HFF-Myc (cell line): ENCODE data around the gene RPL21.
A peak's percentile ranks its signal among the peaks of the same experiment; 100 is the strongest.

ENCODE experiments used
- DNase-seq: peaks from one replicate; pipeline ENCODE4 v3.0.0-alpha.2; 2011; ENCODE audit warnings: low read depth; ENCODE audit errors: extremely low read depth
- H3K4me3 ChIP-seq: replicated peaks from 2 replicates; pipeline ENCODE4 v1.5.1; 2011; ENCODE audit warnings: low read depth, mild to moderate bottlenecking, control low read depth, low read length
- TF ChIP-seq, protein P1 (sequence below): IDR thresholded peaks from 2 replicates; pipeline ENCODE4 v1.5.1; 2012; ENCODE audit warnings: mild to moderate bottlenecking, low read depth, low read length, control low read depth; ENCODE audit errors: missing control alignments

RPL21 gene

DNA sequence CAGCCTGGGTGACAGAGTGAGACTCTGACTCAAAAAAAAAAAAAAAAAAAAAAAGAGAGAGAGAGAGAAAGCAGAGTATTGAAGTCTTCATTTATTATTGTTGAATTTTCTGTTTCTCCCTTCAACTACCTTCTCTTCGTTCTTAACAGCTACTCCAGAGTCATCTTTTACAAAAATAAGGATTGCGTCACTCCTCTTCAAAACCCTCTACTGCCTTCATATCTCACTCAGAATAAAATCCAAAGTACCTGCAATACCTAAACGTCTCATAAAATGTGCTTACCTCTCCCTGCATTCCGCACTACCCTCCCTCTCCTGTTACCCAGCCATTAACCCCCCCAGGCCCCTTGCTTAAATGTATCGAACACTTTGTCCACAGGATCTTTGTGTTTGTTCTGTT, 17.4 kb upstream of the RPL21 start:
- no peak overlapping the region for H3K4me3 ChIP-seq
- no peak for DNase-seq
- TF ChIP-seq, protein P1, sequence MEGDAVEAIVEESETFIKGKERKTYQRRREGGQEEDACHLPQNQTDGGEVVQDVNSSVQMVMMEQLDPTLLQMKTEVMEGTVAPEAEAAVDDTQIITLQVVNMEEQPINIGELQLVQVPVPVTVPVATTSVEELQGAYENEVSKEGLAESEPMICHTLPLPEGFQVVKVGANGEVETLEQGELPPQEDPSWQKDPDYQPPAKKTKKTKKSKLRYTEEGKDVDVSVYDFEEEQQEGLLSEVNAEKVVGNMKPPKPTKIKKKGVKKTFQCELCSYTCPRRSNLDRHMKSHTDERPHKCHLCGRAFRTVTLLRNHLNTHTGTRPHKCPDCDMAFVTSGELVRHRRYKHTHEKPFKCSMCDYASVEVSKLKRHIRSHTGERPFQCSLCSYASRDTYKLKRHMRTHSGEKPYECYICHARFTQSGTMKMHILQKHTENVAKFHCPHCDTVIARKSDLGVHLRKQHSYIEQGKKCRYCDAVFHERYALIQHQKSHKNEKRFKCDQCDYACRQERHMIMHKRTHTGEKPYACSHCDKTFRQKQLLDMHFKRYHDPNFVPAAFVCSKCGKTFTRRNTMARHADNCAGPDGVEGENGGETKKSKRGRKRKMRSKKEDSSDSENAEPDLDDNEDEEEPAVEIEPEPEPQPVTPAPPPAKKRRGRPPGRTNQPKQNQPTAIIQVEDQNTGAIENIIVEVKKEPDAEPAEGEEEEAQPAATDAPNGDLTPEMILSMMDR = no peak

DNA sequence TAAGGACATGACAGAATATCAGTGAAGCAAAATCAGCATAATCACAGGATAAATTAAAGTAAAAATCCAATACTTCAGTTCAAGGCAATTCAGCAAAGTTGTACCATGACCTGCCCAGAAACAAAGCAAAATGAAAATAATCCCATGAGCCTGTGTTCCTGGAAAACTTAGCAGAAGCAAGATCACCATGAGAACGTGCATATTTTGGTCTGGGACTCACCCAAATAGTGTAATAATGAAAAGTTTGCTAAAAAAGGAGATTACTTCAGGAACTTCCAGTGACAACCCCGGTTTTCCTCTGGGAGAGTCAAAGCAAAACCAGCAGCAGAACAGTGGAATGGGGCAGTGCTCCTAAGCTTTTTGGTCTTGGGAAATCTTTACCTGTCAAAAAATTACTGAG, 14.9 kb upstream of the RPL21 start:
- no peak overlapping the region for H3K4me3 ChIP-seq
- TF ChIP-seq, protein P1 = no peak
- DNase-seq = no peak

DNA sequence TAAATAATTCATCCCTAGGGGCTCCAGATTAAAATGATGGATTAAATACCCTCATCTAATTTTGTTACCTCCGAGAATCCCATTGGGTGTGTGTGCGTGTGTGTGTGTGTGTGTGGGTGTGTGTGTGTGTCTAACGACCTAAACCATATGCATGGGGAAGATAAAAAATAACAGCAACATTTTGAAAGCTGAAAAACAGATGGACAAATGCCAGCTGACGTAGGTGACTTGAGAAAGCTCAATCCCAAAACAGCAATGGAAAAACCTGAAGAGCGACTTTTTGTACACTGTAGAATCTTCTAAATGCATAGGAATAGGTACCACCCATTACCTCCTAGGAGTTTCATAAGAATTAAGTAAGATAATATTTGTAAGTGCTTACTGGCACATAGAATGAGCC, 8.7 kb upstream of the RPL21 start:
- H3K4me3 ChIP-seq = no peak overlapping the region
- TF ChIP-seq, protein P1 = no peak
- DNase-seq = no peak

DNA sequence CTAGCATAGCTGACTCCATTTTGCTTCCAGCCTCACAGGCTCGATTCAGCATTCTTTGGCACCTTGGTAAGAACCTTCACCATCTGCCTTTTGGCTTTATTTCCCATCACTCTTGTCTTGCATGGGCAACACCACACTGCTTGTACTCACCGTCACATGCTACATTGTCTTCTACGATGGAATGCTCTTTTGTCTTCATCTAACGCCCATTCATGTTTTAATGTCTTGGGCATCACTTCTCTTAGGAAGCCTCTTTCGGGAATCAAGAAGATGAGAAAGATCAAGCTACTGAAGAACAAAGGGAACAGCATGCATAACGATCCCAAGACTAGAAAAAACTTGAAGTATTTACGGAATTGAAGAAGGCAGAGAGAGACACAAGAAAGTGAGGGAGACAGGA, 5.7 kb upstream of the RPL21 start:
- TF ChIP-seq, protein P1 = no peak
- no peak for DNase-seq
- H3K4me3 ChIP-seq = no peak overlapping the region

DNA sequence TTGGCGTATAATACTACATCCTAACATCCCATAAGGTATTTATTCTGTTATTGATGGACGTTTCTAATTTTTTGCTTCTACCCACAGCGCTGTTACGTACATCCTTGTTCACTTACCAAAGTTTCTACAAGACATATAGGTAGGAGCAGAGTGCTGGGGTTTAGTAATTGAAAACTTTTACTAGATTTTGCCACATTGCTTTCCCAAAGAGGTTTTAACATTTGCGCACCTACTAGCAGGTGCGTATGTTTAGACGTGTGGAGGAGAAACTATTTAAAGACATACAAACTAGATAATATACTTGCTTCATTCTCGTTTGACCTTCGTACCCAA, 559 bp upstream of the RPL21 start:
- H3K4me3 ChIP-seq = peak overlapping the region; percentile 99
- TF ChIP-seq, protein P1 = no peak
- DNase-seq = no peak

DNA sequence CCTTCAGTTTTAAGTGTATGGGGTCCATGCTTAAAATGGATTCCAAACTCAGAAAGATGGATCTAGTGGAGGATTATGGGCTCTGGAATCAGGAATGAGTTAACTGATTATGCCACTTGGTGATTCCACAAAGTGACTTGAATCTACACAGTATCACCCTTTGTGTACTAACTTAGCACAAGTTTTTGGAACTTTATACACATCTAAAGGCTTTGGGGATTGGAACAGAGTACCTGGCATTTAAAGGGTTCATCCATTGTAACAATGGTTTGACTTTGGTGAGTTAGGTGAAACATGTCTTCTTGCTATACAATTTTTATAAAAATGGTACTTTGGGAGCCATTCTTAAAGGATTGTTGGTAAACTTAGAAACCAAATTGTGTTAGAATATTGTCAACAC, 1.1 kb downstream of the RPL21 start:
- no peak for DNase-seq
- TF ChIP-seq, protein P1 = no peak

DNA sequence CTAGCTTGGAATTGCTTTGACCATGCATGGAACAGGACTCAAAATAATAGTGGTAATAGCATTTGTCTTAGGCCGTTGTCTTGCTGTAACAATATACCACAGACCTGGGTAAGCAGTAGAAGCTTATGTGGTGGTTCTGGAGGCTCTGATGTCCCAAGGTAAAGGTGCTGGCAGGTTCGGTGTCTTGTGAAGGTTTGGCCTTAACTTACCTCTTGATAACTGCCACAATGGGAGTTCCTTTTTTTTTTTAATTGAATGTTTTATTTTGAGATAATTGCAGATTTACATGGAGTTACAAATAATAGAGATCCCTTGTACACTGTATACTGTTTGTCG, 5.8 kb downstream of the RPL21 start:
- no peak for DNase-seq
- no peak overlapping the region for H3K4me3 ChIP-seq
- TF ChIP-seq, protein P1 = no peak

More for the DNA sequence above, 1.1 kb downstream of the RPL21 start:
- peak overlapping the region; percentile 99 for H3K4me3 ChIP-seq
